GM12892 (cell line): ENCODE results near the gene ZNF30.

Experiments used
- POLR2A ChIP-seq: IDR thresholded peaks from 2 replicates; pipeline ENCODE4 v1.6.1; 2011; ENCODE audit warnings: low read depth, low read length, control low read depth
- POLR2AphosphoS5 ChIP-seq: IDR thresholded peaks from 2 replicates; pipeline ENCODE4 v1.6.1; 2011; ENCODE audit warnings: low read depth, low read length, control low read depth
- TAF1 ChIP-seq: IDR thresholded peaks from 2 replicates; pipeline ENCODE4 v1.6.1; 2011; ENCODE audit warnings: low read depth, mild to moderate bottlenecking, control low read depth, low read length, borderline replicate concordance

GRCh38 chr19:34900245-34900644, 26.5 kb upstream of the ZNF30 start:
- no peak for TF ChIP-seq POLR2A
- no peak for TF ChIP-seq POLR2AphosphoS5
- TF ChIP-seq TAF1, result no peak
